ENCODE measurements around the gene CDK11B. TPM values are rescaled to one million over a fixed set of nuclear protein-coding genes. Genes with fewer than 3 reads are reported as not detected.
A peak's percentile ranks its signal among the peaks of the same experiment; 100 is the strongest.
"Not testable (repeated sequence)": the region's sequence is repeated elsewhere in the genome, so short reads cannot be mapped to it uniquely, and the experiment has no call there.

CDK11B gene
- total RNA-seq, 1 experiment from 2014 or later = 14.8 TPM

- DNase-seq (ENCODE audit: low read depth in 1 of 2, low spot score in 2 of 2) = no peak
- Histone ChIP-seq H3K27ac (no peak overlapping the region), H3K27me3 (replicated peaks) (peaks cover 24% of the 10 kb centered on the region), H3K9me3 (replicated peaks) (peaks cover 2% of the 10 kb centered on the region; the same call in 1 of the 2 replicates), H3K4me3 (no peak overlapping the region), H3K36me3 (no peaks in the 10 kb centered on the region), H3K4me1 (replicated peaks) (peaks cover 13% of the 10 kb centered on the region)
Measured at GRCh38 chr1:1602968-1603506, 55.8 kb downstream of the CDK11B start.

GRCh38 chr1:1602304-1602967 is 56.4 kb downstream of the CDK11B start:
- Histone ChIP-seq H3K4me1 (replicated peaks) (peaks cover 18% of the 10 kb centered on the region), H3K27me3 (replicated peaks) (peaks cover 29% of the 10 kb centered on the region), H3K4me3 (no peak overlapping the region), H3K9me3 (replicated peaks) (peaks cover 2% of the 10 kb centered on the region; the same call in 1 of the 2 replicates), H3K36me3 (no peaks in the 10 kb centered on the region), H3K27ac (no peak overlapping the region)
- no peak for DNase-seq (ENCODE audit: low read depth in 1 of 2, low spot score in 2 of 2)

GRCh38 chr1:1601564-1602303 is 57.1 kb downstream of the CDK11B start:
- no peak for DNase-seq (ENCODE audit: low read depth in 1 of 2, low spot score in 2 of 2)
- no peak overlapping the region for H3K4me3 ChIP-seq
- H3K27ac ChIP-seq = no peak overlapping the region
- H3K9me3 ChIP-seq (replicated peaks) = peaks cover 2% of the 10 kb centered on the region; the same call in 1 of the 2 replicates
- H3K27me3 ChIP-seq (replicated peaks) = peaks cover 33% of the 10 kb centered on the region
- peaks cover 18% of the 10 kb centered on the region for H3K4me1 ChIP-seq (replicated peaks)
- H3K36me3 ChIP-seq = no peaks in the 10 kb centered on the region

- Histone ChIP-seq H3K4me3 (no peak overlapping the region), H3K27me3 (replicated peaks) (peaks cover 40% of the 10 kb centered on the region)
- no peak for DNase-seq (ENCODE audit: low read depth in 1 of 2, low spot score in 2 of 2)
Measured at GRCh38 chr1:1600861-1601563, 57.8 kb downstream of the CDK11B start.

GRCh38 chr1:1599935-1600860 is 58.6 kb downstream of the CDK11B start, which contains the start of gene FNDC10:
TSS of gene FNDC10 (minus strand) at chr1:1600135. CDS start at chr1:1600015, 120 bp downstream.
- Histone ChIP-seq H3K27me3 (replicated peaks) (peaks cover 40% of the 10 kb centered on the region), H3K4me1 (replicated peaks) (peaks cover 18% of the 10 kb centered on the region), H3K27ac (no peak within 1 kb of the TSS), H3K36me3 (no peaks in the 10 kb centered on the region), H3K4me3 (peak within 1 kb of the TSS; percentile 33), H3K9me3 (replicated peaks) (peaks cover 2% of the 10 kb centered on the region; the same call in 1 of the 2 replicates)
- no peak for DNase-seq (ENCODE audit: low read depth in 1 of 2, low spot score in 2 of 2)

More at GRCh38 chr1:1600861-1601563, 57.8 kb downstream of the CDK11B start:
- Histone ChIP-seq H3K4me1 (replicated peaks) (peaks cover 18% of the 10 kb centered on the region), H3K36me3 (no peaks in the 10 kb centered on the region), H3K9me3 (replicated peaks) (peaks cover 2% of the 10 kb centered on the region; the same call in 1 of the 2 replicates), H3K27ac (no peak overlapping the region)

GRCh38 chr1:1599030-1599934 is 59.5 kb downstream of the CDK11B start:
- H3K4me1 ChIP-seq (replicated peaks) = peaks cover 18% of the 10 kb centered on the region

GRCh38 chr1:1598720-1599029 is 60.1 kb downstream of the CDK11B start:
- Histone ChIP-seq H3K4me3 (no peak overlapping the region), H3K27ac (no peak overlapping the region), H3K9me3 (replicated peaks) (peaks cover 2% of the 10 kb centered on the region; the same call in 1 of the 2 replicates), H3K36me3 (no peaks in the 10 kb centered on the region), H3K4me1 (replicated peaks) (peaks cover 18% of the 10 kb centered on the region), H3K27me3 (replicated peaks) (peaks cover 40% of the 10 kb centered on the region)
- no peak for DNase-seq (ENCODE audit: low read depth in 1 of 2, low spot score in 2 of 2)

More at GRCh38 chr1:1599030-1599934, 59.5 kb downstream of the CDK11B start:
- no peaks in the 10 kb centered on the region for H3K36me3 ChIP-seq
- peaks cover 40% of the 10 kb centered on the region for H3K27me3 ChIP-seq (replicated peaks)
- no peak for DNase-seq (ENCODE audit: low read depth in 1 of 2, low spot score in 2 of 2)
- H3K4me3 ChIP-seq = peak overlapping the region; percentile 33
- H3K9me3 ChIP-seq (replicated peaks) = peaks cover 2% of the 10 kb centered on the region; the same call in 1 of the 2 replicates
- no peak overlapping the region for H3K27ac ChIP-seq

- Histone ChIP-seq H3K27ac (no peak overlapping the region), H3K4me3 (no peak overlapping the region), H3K27me3 (replicated peaks) (peaks cover 40% of the 10 kb centered on the region), H3K4me1 (replicated peaks) (peaks cover 18% of the 10 kb centered on the region), H3K9me3 (replicated peaks) (peaks cover 2% of the 10 kb centered on the region; the same call in 1 of the 2 replicates), H3K36me3 (no peaks in the 10 kb centered on the region)
- no peak for DNase-seq (ENCODE audit: low read depth in 1 of 2, low spot score in 2 of 2)
Measured at GRCh38 chr1:1598051-1598719, 60.6 kb downstream of the CDK11B start.

GRCh38 chr1:1597275-1597930 is 61.4 kb downstream of the CDK11B start:
- no peak for DNase-seq (ENCODE audit: low read depth in 1 of 2, low spot score in 2 of 2)
- Histone ChIP-seq H3K27ac (no peak overlapping the region), H3K36me3 (no peaks in the 10 kb centered on the region), H3K9me3 (replicated peaks) (peaks cover 2% of the 10 kb centered on the region; the same call in 1 of the 2 replicates), H3K4me3 (no peak overlapping the region), H3K4me1 (replicated peaks) (peaks cover 18% of the 10 kb centered on the region), H3K27me3 (replicated peaks) (peaks cover 40% of the 10 kb centered on the region)

- Histone ChIP-seq H3K36me3 (no peaks in the 10 kb centered on the region), H3K4me1 (replicated peaks) (peaks cover 18% of the 10 kb centered on the region), H3K9me3 (replicated peaks) (peaks cover 2% of the 10 kb centered on the region; the same call in 1 of the 2 replicates), H3K27me3 (replicated peaks) (peaks cover 40% of the 10 kb centered on the region), H3K4me3 (no peak overlapping the region), H3K27ac (no peak overlapping the region)
- DNase-seq (ENCODE audit: low read depth in 1 of 2, low spot score in 2 of 2) = no peak
Measured at GRCh38 chr1:1596493-1597274, 62.1 kb downstream of the CDK11B start.

GRCh38 chr1:1595341-1595740 is 63.5 kb downstream of the CDK11B start:
- DNase-seq (ENCODE audit: low read depth in 1 of 2, low spot score in 2 of 2) = not testable (repeated sequence)
- peaks cover 32% of the 10 kb centered on the region for H3K27me3 ChIP-seq (replicated peaks)

More at GRCh38 chr1:1595341-1595740, 63.5 kb downstream of the CDK11B start:
- peaks cover 16% of the 10 kb centered on the region for H3K4me1 ChIP-seq (replicated peaks)
- H3K27ac ChIP-seq; H3K36me3 ChIP-seq; H3K9me3 ChIP-seq (replicated peaks); H3K4me3 ChIP-seq: not testable (repeated sequence)
